HG03342 (cell line): ENCODE data around the gene ANKRD11.

Source experiments
- ATAC-seq: cut with Tn5 transposase; IDR thresholded peaks from one replicate; pipeline ENCODE4 v1.9.1; 2021; ENCODE audit warnings: mild to moderate bottlenecking, moderate library complexity; ENCODE audit not compliant: unreplicated experiment

Gene ANKRD11

DNA sequence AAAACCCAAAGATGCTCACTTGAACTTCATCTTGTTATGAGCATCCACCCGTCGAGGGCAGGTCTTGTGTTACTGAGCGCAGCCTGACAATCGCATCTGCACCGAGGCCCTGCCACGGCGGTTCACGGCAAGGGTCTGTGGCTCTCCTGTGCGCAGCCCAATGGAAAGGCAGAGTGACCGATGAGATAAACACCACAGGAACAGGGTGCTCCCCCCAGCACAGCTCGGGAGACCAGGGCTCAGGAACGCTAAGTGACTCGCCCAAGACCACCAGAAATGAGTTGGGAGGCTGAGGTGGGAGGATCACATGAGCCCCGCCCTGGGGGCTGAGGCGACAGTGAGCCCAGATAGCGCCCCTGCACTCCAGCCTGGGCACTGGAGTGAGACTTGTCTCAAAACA, 134.7 kb downstream of the ANKRD11 start:
- ATAC-seq: no peak

DNA sequence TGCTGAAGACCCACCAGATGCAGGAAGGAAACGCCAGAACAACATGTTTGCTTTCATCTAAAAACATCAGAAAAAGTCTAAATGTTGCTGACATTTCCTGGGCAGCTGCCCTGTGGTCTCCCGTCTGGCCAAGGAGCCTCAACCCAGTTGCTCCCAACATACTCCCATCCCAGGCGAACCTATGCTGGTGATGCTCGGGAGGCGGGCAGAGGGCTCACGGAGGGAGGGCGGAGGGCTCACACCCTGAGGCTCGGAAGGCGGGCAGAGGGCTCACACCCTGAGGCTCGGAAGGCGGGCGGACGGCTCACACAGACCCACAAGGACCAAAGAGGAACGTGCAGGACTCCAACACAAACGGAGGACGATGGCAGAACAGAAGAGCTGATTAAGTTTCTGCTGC, 135.4 kb downstream of the ANKRD11 start:
- no peak for ATAC-seq

DNA sequence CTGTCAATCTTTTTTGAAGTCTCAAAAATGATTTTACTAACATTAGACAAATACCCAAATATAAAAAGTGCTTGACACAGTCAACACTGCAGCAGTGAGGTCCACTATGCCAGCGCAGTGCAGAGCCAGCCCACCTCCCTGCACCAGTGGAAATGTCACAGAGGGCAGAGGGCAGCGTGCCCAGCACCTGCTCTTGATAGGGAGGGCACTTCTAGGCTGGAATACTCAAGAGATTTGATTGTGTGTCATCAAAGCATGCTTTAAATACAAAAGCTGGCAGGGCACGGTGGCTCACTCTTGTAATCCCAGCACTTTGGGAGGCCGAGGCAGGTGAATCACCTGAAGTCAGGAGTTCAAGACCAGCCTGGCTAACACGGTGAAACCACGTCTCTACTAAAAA, 136.0 kb downstream of the ANKRD11 start:
- no peak for ATAC-seq

DNA sequence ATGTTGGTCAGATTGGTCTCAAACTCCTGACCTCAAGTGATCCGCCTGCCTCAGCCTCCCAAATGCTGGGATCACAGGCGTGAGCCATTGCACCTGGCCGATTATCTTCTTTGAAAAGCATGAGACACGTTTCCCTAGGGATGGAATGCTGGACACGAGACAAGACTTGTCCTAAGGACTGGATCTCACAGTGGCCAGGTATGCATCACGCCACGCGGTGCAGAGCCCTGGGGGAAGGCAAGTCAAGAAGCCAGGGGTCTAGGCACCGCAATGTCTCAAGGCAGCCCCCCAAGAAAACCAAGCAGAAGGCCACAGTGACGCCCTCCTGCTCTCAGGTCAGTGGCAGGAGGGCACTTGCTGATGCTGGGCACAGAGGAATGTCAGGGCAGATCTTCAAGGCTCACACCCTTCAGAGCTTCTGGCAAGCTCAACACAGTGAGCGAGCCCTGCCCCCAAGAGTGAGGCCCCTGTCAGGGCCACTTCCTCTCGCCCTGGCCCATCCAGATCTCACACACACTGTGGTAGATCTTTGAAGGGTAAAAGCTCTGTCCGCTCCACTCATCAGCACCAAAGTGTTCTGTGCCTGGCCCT, 138.2 kb downstream of the ANKRD11 start:
- no peak for ATAC-seq

DNA sequence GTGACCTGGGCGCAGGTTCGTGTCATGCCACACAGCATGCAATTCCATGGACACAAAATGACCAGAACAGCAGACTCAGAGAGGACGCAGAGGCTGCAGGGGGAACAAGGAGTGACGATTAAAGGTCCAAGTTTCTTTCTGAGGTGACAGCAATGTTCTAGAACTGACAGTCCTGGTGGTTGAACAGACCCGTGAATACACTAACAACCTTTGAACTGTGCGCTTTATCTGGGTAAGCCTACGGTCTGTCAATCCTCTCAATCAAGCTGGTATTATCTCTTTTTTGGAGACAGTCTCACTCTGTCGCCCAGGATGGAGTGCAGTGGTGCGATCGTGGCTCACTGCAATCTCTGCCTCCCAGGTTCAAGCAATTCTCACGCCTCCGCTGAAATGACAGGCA, 138.7 kb downstream of the ANKRD11 start:
- no peak for ATAC-seq

DNA sequence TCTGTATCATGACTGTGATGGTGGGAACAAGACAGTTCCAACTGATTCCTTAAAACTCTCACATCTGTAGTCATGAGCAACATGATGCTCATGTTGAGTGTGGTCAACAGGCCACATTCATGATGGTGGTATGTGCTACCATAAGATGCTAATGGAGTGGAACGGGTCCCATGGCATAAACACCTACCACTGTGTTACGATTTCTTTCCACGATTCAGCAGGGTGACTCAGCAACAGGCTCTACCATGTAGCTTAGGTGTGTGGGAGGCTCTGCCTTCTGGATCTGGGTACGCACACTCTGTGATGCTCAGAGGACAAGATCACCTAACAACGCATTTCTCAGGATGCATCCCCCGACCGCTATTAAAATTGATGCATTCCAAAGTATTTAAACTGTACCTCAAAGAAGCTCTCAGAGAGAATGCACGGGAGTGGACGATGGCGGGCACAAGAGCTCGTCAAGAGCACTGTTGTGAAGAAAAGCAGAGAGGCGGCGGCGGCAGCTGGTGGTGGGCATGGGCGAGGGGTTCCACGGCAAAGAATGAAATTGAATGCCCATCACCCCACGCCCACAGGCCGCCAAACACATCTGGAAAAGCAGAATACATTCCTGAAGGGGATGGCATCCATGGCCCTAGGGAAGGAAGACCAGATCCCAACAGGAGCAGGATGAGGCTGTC, 139.5 kb downstream of the ANKRD11 start:
- no peak for ATAC-seq

DNA sequence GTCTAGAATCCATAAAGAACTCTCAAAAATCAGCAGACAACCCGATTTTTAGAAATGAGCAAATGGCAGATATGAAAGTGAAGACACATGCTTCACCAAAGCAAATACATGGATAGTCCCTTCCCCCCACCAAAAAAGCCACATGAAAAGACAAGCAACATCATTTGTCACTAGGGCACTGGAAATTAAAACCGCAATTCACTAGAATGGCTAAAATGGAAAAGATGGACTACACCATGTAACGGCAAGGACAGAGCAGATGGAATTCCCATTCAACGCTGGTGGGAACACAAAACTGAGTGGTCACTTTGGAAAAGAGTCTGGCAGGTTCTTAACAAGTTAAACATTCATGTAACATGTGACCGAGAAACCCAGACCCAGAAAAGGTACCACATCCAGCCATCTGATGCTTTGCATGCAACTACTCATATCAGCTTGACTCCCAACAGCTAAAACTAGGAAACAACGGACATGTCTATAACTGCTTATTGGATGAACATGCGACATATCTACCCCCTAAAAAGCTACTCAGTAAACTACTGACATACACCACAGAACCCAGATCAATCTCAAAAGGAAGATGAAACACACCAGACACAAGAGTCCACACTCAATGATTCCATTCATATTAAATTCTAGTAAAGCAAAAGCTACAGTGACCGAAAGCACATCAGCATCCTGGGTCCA, 140.3 kb downstream of the ANKRD11 start:
- no peak for ATAC-seq

DNA sequence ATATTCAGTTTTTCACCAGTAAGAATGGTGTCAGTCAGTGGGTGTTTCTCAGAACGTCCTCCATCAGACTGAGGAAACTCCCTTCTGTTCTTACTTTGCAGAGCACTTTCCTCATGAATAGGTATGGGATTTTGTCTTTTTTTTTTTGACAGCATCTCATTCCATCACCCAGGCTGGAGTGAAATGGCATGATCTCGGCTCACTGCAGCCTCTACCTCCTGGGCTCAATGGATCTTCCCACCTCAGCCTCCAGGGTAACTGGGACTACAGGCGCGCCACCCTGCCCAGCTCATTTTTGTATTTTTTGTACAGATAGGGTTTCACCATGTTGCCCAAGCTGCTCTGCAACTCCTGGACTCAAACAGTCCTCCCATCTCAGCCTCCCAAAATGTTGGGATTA, 142.6 kb downstream of the ANKRD11 start:
- ATAC-seq: no peak

DNA sequence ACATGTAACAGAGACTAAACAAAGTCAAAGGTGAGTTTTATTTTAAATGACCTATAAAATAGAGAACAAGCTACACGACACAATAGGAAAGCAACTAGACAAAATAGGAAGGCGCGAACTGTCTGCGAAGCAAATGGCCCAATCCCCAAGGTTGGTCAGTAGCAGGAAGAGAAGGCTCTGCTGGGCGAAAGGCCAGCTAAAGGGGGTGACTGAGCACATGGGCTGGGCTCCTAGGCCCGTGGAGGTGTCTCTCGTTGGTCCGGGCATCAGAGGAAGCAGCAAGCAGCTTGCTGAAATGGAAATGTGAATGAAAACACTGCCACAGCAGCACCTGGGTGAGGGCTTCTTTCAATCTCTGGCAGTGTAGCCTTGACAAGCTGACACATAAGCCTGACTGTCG, 143.5 kb downstream of the ANKRD11 start:
- no peak for ATAC-seq

DNA sequence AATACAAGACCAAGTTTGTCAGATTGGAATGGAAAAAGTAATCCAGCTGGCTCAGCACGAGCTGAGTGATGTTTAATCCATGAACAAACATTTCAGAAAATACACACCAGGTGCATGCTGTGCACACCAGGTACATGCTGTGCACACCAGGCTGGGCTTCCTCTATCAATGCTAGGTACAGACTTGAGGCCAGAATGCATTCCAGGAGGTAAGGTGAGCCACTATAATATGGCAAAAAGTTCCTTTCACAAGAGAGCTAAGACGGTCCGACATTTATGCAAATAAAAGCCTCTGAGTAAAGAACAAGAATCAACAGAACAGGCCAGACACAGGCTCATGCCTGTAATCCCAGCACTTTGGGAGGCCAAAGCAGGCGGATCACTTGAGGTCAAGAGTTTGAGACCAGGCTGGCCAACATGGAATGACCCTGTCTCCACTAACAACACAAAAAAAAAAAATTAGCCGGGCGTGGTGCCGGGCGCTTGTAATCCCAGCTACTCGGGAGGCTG, 144.7 kb downstream of the ANKRD11 start:
- ATAC-seq: no peak

DNA sequence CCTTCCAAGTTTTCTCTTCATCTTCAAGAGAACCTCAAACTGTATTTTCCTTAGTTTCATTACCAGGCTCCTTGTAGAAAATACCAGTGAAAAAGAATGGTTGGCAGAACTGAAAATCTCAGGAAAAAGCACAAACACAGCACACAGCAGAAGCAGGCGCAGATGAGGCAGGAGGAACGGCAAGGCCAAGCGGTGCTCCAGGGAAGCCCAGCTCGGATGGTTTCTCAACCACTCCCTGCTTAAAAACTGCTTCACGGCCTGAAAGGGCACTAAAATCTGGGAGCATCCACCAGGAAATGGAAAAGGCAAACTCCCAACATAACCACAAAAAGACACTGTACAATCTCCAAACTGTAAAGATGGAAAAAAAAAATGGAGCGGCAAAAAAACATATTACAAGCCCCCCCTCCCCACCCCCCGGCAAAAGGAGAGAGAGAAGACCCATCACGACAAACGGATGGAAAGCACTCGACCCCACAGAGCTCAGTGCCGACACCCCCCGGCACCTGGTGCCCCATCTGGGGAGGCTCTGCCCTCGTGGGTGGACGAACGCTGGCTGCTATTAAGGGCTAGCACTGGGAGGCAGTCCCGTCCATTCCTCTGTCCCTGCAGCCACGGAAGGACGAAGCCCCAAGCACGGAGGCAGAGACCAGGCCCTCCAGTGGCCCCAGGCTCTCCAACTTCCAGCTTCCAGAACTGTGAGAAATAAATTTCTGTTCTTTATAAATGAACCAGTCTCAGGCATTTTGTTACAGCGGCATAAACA, 145.3 kb downstream of the ANKRD11 start:
- ATAC-seq: no peak

DNA sequence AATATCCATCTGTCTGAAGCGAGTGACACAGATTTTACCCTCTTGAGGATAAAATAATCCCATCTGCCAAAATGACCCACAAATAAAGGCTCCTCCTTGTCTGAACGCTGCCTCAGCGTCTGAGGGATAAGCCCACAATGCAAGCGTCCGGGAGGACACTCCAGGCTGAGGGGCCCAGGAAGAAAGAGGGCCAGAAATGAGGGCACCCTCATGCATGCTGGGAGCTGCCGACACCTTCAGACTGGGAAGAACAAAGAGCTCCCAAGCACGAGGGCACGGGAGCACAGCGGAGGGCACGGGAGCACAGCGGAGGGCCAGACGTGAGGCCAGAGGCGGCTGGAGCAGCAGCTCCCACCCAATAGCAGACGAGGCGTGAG, 145.9 kb downstream of the ANKRD11 start:
- no peak for ATAC-seq

DNA sequence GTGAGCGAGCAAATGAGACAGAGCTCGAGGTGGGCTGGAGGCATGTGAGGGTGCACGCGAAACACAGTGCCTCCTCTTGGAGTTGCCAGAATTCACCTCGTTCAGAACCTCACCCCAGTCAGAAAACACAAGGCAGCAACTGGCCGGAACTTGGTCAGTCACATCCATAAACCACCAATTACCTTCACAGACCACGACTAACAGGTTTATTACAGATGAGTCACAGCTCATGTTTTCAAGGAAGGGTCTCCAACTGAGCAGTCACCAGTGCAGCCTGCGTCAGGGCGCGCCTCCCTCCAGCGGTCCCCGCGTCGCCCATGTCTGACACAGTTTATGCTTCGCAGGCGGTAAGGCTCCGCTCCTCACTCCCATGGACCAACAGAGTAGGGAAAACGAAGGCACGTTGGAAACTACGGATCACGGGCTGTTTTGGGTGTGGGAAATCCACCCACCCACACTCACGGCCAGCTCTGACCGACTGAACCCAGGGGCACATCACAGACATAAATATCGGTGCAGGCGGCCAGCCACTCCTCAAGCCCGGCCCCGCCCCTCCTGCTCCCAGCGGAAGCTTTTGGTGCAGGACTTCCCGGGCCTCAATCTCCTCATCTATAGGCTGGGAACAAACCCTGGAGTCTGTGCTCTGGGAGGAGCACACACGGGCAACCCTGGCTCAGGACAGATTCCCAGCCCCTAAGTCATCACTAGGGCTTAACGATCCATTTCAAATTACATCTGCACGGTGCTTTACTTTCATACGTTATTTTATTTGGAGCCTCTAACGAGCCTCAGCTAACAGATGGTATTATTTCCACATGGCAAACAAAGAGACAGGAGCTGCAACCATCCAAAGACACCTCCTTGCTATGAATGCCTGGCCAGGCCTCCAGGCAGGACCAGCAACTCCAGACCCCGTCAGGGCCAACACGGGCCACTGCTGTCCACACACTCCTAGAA, 146.6 kb downstream of the ANKRD11 start:
- ATAC-seq: no peak

DNA sequence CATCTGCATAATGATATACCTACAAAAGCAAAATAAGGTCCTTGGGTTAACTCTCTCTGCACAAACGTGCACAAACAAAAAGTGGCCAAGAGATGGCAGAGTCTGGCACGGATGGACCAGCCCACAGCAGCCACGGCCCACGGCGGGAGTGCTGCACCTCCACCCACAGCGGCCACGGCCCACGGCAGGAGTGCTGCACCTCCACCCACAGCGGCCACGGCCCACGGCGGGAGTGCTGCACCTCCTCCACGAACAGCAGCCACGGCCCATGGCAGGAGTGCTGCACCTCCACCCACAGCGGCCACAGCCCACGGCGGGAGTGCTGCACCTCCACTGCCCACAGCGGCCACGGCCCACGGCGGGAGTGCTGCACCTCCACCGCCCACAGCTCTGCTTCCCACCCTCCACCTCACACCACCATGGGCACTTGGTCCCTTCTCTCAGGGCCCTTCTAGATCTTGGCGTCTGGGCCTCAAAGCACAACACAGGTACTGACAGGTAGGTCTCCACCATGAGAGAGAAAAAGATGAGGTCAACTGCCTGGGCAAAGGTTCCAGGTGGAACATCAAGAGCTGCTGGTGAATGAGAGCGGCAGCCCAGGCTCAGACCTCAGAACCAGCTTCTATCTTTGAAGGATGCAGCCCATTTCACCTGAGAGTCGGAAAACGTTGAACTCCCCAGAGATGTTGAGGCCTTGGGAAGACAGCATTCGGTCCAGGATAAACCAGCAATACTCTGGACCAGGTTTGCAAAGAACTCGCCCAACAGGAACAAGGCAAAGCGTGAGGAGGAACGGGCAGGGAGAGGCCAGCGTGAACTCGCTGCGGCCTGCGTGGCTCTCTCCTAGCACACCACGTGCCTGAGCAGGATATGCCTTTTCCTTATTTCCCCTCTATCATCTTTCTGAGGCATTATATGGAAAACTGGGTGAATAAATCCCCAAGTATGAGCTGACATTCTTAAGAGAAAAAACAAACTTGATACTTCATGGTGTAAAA, 148.4 kb downstream of the ANKRD11 start:
- ATAC-seq: no peak

DNA sequence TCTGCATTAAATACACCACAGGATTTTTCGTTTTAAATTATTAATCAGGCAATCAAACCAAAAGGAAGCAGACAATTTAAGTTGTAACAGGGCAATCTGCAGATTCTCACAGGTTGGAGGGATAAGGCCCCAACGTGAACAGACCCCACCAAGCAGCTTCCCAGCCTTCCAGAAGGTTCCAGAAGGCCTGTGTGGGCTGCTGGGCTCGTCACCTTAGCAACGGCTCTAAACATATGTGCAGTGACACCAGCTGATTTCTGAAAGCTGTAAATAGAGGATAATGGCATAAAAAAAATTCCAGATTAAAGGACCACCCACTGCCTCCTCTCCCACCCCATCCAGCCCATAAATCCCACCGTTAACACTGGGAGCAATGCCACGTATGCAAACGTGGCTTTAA, 149.1 kb downstream of the ANKRD11 start:
- no peak for ATAC-seq

DNA sequence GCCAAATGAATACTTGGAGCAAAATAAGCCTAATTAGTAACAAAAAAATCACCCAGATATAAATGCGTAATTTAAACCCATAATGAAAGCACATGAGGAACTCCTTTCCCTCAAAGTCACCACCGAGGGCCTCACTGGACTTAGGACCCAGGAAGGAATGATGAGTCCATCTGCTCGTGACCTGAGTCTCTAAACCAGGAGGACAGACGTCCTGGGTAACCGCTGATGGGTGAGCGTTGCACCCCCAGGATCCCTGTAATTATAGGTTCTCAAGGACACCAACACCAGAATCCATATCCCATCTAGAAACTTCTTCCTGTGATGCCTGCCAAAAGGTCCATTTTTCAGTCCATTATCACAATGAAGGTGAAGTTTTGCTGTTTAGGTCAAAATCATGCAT, 151.5 kb downstream of the ANKRD11 start:
- no peak for ATAC-seq

DNA sequence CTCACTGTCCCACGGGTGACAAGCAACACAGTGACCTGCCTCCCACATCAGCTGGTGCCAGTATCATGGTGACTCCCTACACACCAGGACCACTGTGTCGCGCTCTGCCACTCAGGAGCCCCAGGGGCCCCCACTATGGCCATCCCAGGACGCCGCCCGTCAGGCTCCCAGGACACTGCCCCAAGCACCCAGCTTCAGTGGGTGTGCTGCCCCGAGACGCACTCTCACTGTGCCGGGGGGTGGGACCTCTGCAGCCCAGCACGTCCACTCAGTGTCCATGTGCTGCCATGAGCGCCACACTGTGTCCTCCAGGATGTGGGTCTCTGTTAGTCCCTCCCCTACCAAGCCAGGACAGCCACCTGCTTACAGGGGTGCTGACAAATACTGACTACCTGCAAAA, 152.4 kb downstream of the ANKRD11 start:
- ATAC-seq: no peak

DNA sequence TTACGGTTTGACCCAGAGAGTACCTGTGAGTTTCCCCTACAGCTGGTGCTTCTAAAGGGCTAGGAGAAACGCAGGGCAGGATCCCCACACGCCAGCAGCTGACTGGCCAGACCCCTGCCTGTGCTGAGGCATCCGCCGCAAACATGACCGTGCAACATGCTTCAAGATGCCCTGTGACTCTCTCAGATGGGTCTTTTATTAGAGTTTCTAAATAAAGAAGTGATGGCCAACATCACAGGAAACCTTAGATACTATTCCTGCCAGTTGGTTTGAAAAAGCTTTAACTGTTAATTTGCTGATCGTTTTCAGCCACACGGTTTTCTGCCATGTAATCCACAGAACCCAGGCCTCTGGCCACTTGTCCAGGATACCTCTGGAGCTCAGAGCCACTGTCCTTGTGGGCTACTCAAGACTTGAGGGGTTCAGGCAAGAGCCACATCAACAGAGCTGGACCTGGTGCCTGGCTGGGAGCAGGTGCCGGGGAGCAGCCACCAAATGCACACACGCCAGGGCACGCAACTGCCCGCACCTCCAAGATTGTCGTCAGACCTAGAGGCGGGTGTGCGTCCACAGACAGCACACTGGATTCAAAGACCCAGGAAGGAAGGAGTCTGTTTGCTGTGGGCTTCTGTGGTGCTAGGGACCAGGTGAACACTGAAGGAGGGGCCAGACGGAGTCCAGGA, 154.4 kb downstream of the ANKRD11 start:
- ATAC-seq: no peak
